ENCODE data around the gene PCED1B. TPM values are rescaled to one million over a fixed set of nuclear protein-coding genes. Genes with fewer than 3 reads are reported as not detected.

Gene PCED1B
- total RNA-seq, 1 experiment from 2014 or later, result 3.3 TPM

- H3K23me2 ChIP-seq (ENCODE audit: insufficient read length, low read depth, low read length, poor library complexity, severe bottlenecking), result no peaks in the 10 kb centered on the region
- H3K9me3 Mint-ChIP-seq, result no peaks in the 10 kb centered on the region
- WGBS (ENCODE audit: extremely low coverage, insufficient read length, low lambda C conversion rate), result no CpG with 5 or more reads among the region's 3 CpGs
- H2BK15ac ChIP-seq (ENCODE audit: low read depth, low read length), result no peak overlapping the region
- no peak overlapping the region for H3K14ac ChIP-seq (ENCODE audit: insufficient read depth, low read length)
- no peak overlapping the region for H4K8ac ChIP-seq (replicated peaks; ENCODE audit: insufficient read length, low read depth, low read length)
- H3K4ac ChIP-seq (ENCODE audit: low read depth, low read length), result no peak overlapping the region
- no peaks in the 10 kb centered on the region for H4K20me1 ChIP-seq (ENCODE audit: control insufficient read depth, insufficient read depth, insufficient read length)
- peaks cover 52 to 54% of the 10 kb centered on the region in 2 experiments for H3K4me1 Mint-ChIP-seq
- H4K91ac ChIP-seq (ENCODE audit: insufficient read length, low read depth, low read length), result no peak overlapping the region
- no peaks in the 10 kb centered on the region for H3K9me3 ChIP-seq (ENCODE audit: control insufficient read depth, low read depth, low read length)
- no peak overlapping the region for H2AFZ ChIP-seq (ENCODE audit: low read length)
- no peaks in the 10 kb centered on the region; the same call in 1 of the 2 replicates for H3K27me3 Mint-ChIP-seq (ENCODE audit: low read depth)
- H3K79me2 ChIP-seq (ENCODE audit: insufficient read depth, low read length), result no peaks in the 10 kb centered on the region
- H3K27ac Mint-ChIP-seq, result no peak overlapping the region
- peak; percentile 42 for DNase-seq
- H3K4me1 ChIP-seq (ENCODE audit: insufficient read depth, low read length), result peaks cover 7% of the 10 kb centered on the region; the same call in 1 of the 2 replicates
- no peak overlapping the region for H3K9ac ChIP-seq (ENCODE audit: extremely low read depth, insufficient read length, low read length)
- H3K56ac ChIP-seq (ENCODE audit: insufficient read length, low read depth, low read length), result no peak overlapping the region
- H4K5ac ChIP-seq (ENCODE audit: insufficient read length, low read depth, low read length), result no peak overlapping the region
- no peaks in the 10 kb centered on the region for H3K27me3 ChIP-seq (ENCODE audit: insufficient read depth, low read length)
- H2BK5ac ChIP-seq (ENCODE audit: insufficient read length, low read length), result no peak overlapping the region
- H3K23ac ChIP-seq (ENCODE audit: insufficient read length, low read depth, low read length), result no peak overlapping the region
- no peaks in the 10 kb centered on the region for H3K36me3 Mint-ChIP-seq (ENCODE audit: insufficient read depth in 1 of 3, low read depth in 3 of 3)
- H3K18ac ChIP-seq (ENCODE audit: insufficient read length, low read depth, low read length), result no peak overlapping the region
- no peak overlapping the region for H2AK5ac ChIP-seq (ENCODE audit: insufficient read length, low read length)
- no peak overlapping the region for H3K4me2 ChIP-seq (ENCODE audit: insufficient read depth, insufficient read length, low read length)
- H3K27ac ChIP-seq (ENCODE audit: insufficient read length, low read depth, low read length), result no peak overlapping the region
- no peak overlapping the region for H2BK120ac ChIP-seq (ENCODE audit: low read depth, low read length, poor library complexity, severe bottlenecking)
- TF ChIP-seq CTCF (conservative IDR thresholded peaks at IDR 0.05), result no peak
- no peak overlapping the region for H3T11ph ChIP-seq (ENCODE audit: low read length)
- H3K79me1 ChIP-seq (ENCODE audit: insufficient read depth, low read depth, low read length, poor library complexity, severe bottlenecking), result no peaks in the 10 kb centered on the region
- H2BK12ac ChIP-seq (ENCODE audit: insufficient read length, low read depth, low read length), result no peak overlapping the region
- no peak overlapping the region for H2BK20ac ChIP-seq (ENCODE audit: low read depth, low read length, poor library complexity, severe bottlenecking)
- H3K4me3 Mint-ChIP-seq, result no peak overlapping the region
Observed at GRCh38 chr12:47189728-47190127, 110.3 kb downstream of the PCED1B start.
